Mammary epithelial cell (primary cell): ENCODE data around the gene KCNQ1.

ENCODE experiments used
- CTCF ChIP-seq, 2 donors: IDR thresholded peaks in 1 of 2; conservative IDR thresholded peaks in 1 of 2; 2 replicates each; pipeline ENCODE4 v1.5.1; 2011 to 2012; ENCODE audit warnings: inconsistent platforms in 2 of 2, low read length in 2 of 2, mild to moderate bottlenecking in 2 of 2, control low read depth in 1 of 2, low read depth in 1 of 2; ENCODE audit not compliant: insufficient read depth in 1 of 2; ENCODE audit errors: extremely low read depth in 1 of 2
- EZH2 ChIP-seq: IDR thresholded peaks from 2 replicates; pipeline ENCODE4 v1.6.1; 2012; ENCODE audit warnings: low read length, inconsistent platforms, borderline replicate concordance

DNA sequence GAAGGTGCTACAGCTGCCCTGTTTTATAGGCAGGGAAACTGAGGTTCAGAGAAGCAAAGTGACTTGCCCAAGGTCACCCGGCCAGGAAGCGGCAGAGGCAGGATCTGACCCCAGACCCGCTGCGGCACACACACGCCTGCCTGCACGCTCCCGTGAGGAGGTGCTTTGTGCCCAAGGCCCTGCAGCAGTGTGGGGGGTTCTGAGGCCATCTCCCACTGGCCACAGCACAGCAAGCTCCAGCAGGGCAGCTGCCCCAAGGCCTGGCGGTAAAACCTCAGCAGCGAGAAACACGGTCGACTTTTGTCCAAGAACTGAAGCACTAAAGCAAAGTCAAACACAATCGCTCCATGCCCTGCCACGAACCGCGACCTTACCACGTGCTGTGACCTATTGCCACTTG lies 398.1 kb downstream of the KCNQ1 start:
- no peak for TF ChIP-seq CTCF (conservative IDR thresholded peaks at IDR 0.05 in 1 of 2, IDR thresholded peaks at IDR 0.05 in 1 of 2; ENCODE audit: extremely low read depth in 1 of 2, insufficient read depth in 1 of 2, low read depth in 1 of 2, low read length in 2 of 2)
- TF ChIP-seq EZH2, result no peak
